ENCODE measurements around the gene GRIK2. TPM values are rescaled to one million over a fixed set of nuclear protein-coding genes. Genes with fewer than 3 reads are reported as not detected.

GRIK2 gene
- total RNA-seq, 4 donors from 2014 or later = 1.6 to 8.9 (median 8.6) TPM; not detected in 1

- no peaks in the 10 kb centered on the region for H3K27me3 ChIP-seq
- H3K27ac ChIP-seq = no peak overlapping the region
- no peaks in the 10 kb centered on the region for H3K36me3 ChIP-seq
- no peaks in the 10 kb centered on the region for H3K9me3 ChIP-seq
- no peaks in the 10 kb centered on the region for H3K4me1 ChIP-seq
- no peak for TF ChIP-seq POLR2A (IDR thresholded peaks at IDR 0.05)
- DNase-seq = no peak
- no peak overlapping the region for H3K4me3 ChIP-seq
These were observed 423.2 kb downstream of the GRIK2 start for GRCh38 chr6:101816716-101817115.

GRCh38 chr6:101818051-101818450 is 424.5 kb downstream of the GRIK2 start:
- no peak for TF ChIP-seq POLR2A (IDR thresholded peaks at IDR 0.05)

GRCh38 chr6:101824551-101825345 is 431.2 kb downstream of the GRIK2 start:
- DNase-seq = no peak
- TF ChIP-seq CTCF (IDR thresholded peaks at IDR 0.05) (no peak), POLR2A (IDR thresholded peaks at IDR 0.05) (no peak)

More at GRCh38 chr6:101818051-101818450, 424.5 kb downstream of the GRIK2 start:
- Histone ChIP-seq H3K9me3 (no peaks in the 10 kb centered on the region), H3K36me3 (no peaks in the 10 kb centered on the region), H3K4me1 (no peaks in the 10 kb centered on the region), H3K27ac (no peak overlapping the region), H3K27me3 (no peaks in the 10 kb centered on the region), H3K4me3 (no peak overlapping the region)
- no peak for DNase-seq

GRCh38 chr6:101826269-101826668 is 432.8 kb downstream of the GRIK2 start:
- Histone ChIP-seq H3K9me3 (no peaks in the 10 kb centered on the region), H3K27me3 (no peaks in the 10 kb centered on the region), H3K4me1 (no peaks in the 10 kb centered on the region), H3K4me3 (no peak overlapping the region), H3K27ac (no peak overlapping the region), H3K36me3 (no peaks in the 10 kb centered on the region)
- TF ChIP-seq POLR2A (IDR thresholded peaks at IDR 0.05) = no peak
- no peak for TF ChIP-seq CTCF (IDR thresholded peaks at IDR 0.05)
- DNase-seq = no peak

More at GRCh38 chr6:101824551-101825345, 431.2 kb downstream of the GRIK2 start:
- Histone ChIP-seq H3K27ac (no peak overlapping the region), H3K36me3 (no peaks in the 10 kb centered on the region), H3K4me1 (no peaks in the 10 kb centered on the region), H3K4me3 (no peak overlapping the region), H3K27me3 (no peaks in the 10 kb centered on the region), H3K9me3 (no peaks in the 10 kb centered on the region)

GRCh38 chr6:101826678-101827077 is 433.2 kb downstream of the GRIK2 start:
- Histone ChIP-seq H3K27ac (no peak overlapping the region), H3K4me3 (no peak overlapping the region), H3K36me3 (no peaks in the 10 kb centered on the region), H3K27me3 (no peaks in the 10 kb centered on the region), H3K4me1 (no peaks in the 10 kb centered on the region), H3K9me3 (no peaks in the 10 kb centered on the region)
- DNase-seq = no peak
- TF ChIP-seq POLR2A (IDR thresholded peaks at IDR 0.05) (no peak), CTCF (IDR thresholded peaks at IDR 0.05) (no peak)

- H3K9me3 ChIP-seq = no peaks in the 10 kb centered on the region
- no peak overlapping the region for H3K4me3 ChIP-seq
- H3K27ac ChIP-seq = no peak overlapping the region
- no peak for TF ChIP-seq CTCF (IDR thresholded peaks at IDR 0.05)
- no peak for TF ChIP-seq POLR2A (IDR thresholded peaks at IDR 0.05)
- no peaks in the 10 kb centered on the region for H3K36me3 ChIP-seq
- H3K4me1 ChIP-seq = no peaks in the 10 kb centered on the region
- no peak for DNase-seq
- no peaks in the 10 kb centered on the region for H3K27me3 ChIP-seq
These were observed 437.1 kb downstream of the GRIK2 start for GRCh38 chr6:101830501-101831031.

All from Peyer's patch (tissue), 4 donors.